ENCODE measurements around the gene CHST11. TPM values are rescaled to one million over a fixed set of nuclear protein-coding genes. Genes with fewer than 3 reads are reported as not detected.
A peak's percentile ranks its signal among the peaks of the same experiment; 100 is the strongest.

CHST11 gene
- total and polyA plus RNA-seq, 7 experiments from 2014 or later, result 23.4 to 74.3 (median 32.0) TPM

DNA sequence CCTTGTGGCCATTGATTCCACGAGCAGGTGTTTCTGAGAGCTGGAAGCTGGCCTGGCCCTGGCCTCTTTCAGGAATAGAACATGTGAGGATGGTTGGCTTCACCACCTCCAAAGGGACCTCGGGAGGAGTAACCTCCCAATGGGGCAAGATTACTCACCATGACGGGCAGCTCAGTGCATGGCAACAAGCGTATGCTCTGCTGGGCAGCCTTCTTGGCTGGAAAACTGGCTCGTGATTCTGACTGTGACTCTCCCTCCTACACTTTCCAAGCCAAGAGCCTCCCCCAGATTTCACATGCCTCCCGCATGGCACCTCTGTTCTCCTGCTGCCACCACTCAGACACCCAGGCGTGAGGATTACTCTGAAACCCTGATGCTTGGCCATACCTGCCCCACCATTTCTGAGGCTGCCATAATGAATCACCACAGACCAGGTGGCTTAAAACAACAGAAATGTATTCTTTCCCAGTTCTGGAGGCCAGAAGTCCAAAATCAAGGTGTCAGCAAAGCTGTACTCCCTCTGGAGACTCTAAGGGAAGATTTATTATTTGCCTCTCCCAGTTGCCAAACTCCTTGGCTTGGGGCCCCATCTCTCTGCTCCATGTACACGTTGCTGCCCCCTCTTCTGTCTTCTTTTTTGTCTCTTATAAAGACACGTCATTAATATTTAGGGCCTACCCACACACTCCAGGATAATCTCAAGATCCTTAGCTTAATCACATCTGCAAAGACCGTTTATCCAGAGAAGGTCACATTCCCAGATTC is 215.9 kb downstream of the CHST11 start:
- no peak for ATAC-seq
- no peaks in the 10 kb centered on the region for H3K9me3 ChIP-seq (ENCODE audit: control insufficient read depth in 2 of 3, low read length in 3 of 3)
- peaks cover 0 to 7% (median 0%) of the 10 kb centered on the region in 5 donors for H3K36me3 Mint-ChIP-seq
- DNase-seq, result no peak
- no peak overlapping the region for H3K4me3 Mint-ChIP-seq
- peak overlapping the region in 1 of 9 donors; percentile 92 for H3K27ac Mint-ChIP-seq
- H3K4me1 ChIP-seq (ENCODE audit: control insufficient read depth in 2 of 2, insufficient read depth in 2 of 2, low read length in 2 of 2), result peaks cover 25 to 36% of the 10 kb centered on the region in 2 donors
- no peaks in the 10 kb centered on the region for H3K36me3 ChIP-seq (ENCODE audit: control insufficient read depth in 2 of 3, insufficient read depth in 3 of 3, low read length in 3 of 3)
- no peaks in the 10 kb centered on the region for H3K27me3 Mint-ChIP-seq
- H3K27me3 ChIP-seq (ENCODE audit: control insufficient read depth in 2 of 2, insufficient read depth in 2 of 2, low read length in 2 of 2), result no peaks in the 10 kb centered on the region
- H3K9me3 Mint-ChIP-seq, result peaks cover 0 to 1% (median 0%) of the 10 kb centered on the region in 11 donors
- peaks cover 31 to 75% (median 48%) of the 10 kb centered on the region in 7 donors for H3K4me1 Mint-ChIP-seq
- intact Hi-C loops (cut with micrococcal nuclease), result no loop called here
- no peak overlapping the region for H3K27ac ChIP-seq (ENCODE audit: low read depth, low read length)
- H3K4me3 ChIP-seq (ENCODE audit: low read length), result no peak overlapping the region
- ChIA-PET CTCF (interaction anchor here (1.2 kb wide), 1 partner anchor 15 kb away, joined by 3 read pairs; no protein-coding TSS in a partner anchor), POLR2A (interaction anchor here (0.7 kb wide), 1 partner anchor 213 kb away, joined by 3 read pairs; no protein-coding TSS in a partner anchor)

- Histone ChIP-seq H3K27me3 (ENCODE audit: control insufficient read depth in 2 of 2, insufficient read depth in 2 of 2, low read length in 2 of 2) (no peaks in the 10 kb centered on the region), H3K4me1 (ENCODE audit: control insufficient read depth in 2 of 2, insufficient read depth in 2 of 2, low read length in 2 of 2) (peaks cover 25 to 36% of the 10 kb centered on the region in 2 donors), H3K4me3 (ENCODE audit: low read length) (no peak overlapping the region), H3K27ac (ENCODE audit: low read depth, low read length) (no peak overlapping the region), H3K9me3 (ENCODE audit: control insufficient read depth in 2 of 3, low read length in 3 of 3) (no peaks in the 10 kb centered on the region), H3K36me3 (ENCODE audit: control insufficient read depth in 2 of 3, insufficient read depth in 3 of 3, low read length in 3 of 3) (no peaks in the 10 kb centered on the region)
- H3K36me3 Mint-ChIP-seq, result peaks cover 0 to 7% (median 0%) of the 10 kb centered on the region in 5 donors
- DNase-seq (no peak), ATAC-seq (no peak)
- intact Hi-C loops (cut with micrococcal nuclease), result no loop called here
- peaks cover 36 to 77% (median 46%) of the 10 kb centered on the region in 7 donors for H3K4me1 Mint-ChIP-seq
- peaks cover 0 to 1% (median 0%) of the 10 kb centered on the region in 11 donors for H3K9me3 Mint-ChIP-seq
- H3K27ac Mint-ChIP-seq, result peak overlapping the region in 1 of 9 donors; percentile 13
- no peaks in the 10 kb centered on the region for H3K27me3 Mint-ChIP-seq
- CTCF ChIA-PET, result interaction anchor here (1.2 kb wide), 1 partner anchor 292 kb away, joined by 3 read pairs; no protein-coding TSS in a partner anchor
- H3K4me3 Mint-ChIP-seq, result no peak overlapping the region
- POLR2A ChIA-PET, result interaction anchor here (0.7 kb wide), 1 partner anchor 214 kb away, joined by 3 read pairs; no protein-coding TSS in a partner anchor
Measured at GRCh38 chr12:104673294-104673693, 216.5 kb downstream of the CHST11 start.

- H3K4me3 Mint-ChIP-seq, result no peak overlapping the region
- H3K4me1 Mint-ChIP-seq, result peaks cover 32 to 79% (median 43%) of the 10 kb centered on the region in 7 donors
- POLR2A ChIA-PET, result no interaction called here
- DNase-seq (no peak), ATAC-seq (no peak)
- H3K27me3 ChIP-seq (ENCODE audit: control insufficient read depth in 2 of 2, insufficient read depth in 2 of 2, low read length in 2 of 2), result no peaks in the 10 kb centered on the region
- intact Hi-C loops (cut with micrococcal nuclease), result no loop called here
- no peak overlapping the region for H3K27ac ChIP-seq (ENCODE audit: low read depth, low read length)
- no peaks in the 10 kb centered on the region for H3K36me3 ChIP-seq (ENCODE audit: control insufficient read depth in 2 of 3, insufficient read depth in 3 of 3, low read length in 3 of 3)
- H3K36me3 Mint-ChIP-seq, result peaks cover 0 to 7% (median 0%) of the 10 kb centered on the region in 5 donors
- no peaks in the 10 kb centered on the region for H3K9me3 ChIP-seq (ENCODE audit: control insufficient read depth in 2 of 3, low read length in 3 of 3)
- H3K27me3 Mint-ChIP-seq, result no peaks in the 10 kb centered on the region
- CTCF ChIA-PET, result interaction anchor here (1.2 kb wide), 1 partner anchor 292 kb away, joined by 3 read pairs; no protein-coding TSS in a partner anchor
- peaks cover 25 to 36% of the 10 kb centered on the region in 2 donors for H3K4me1 ChIP-seq (ENCODE audit: control insufficient read depth in 2 of 2, insufficient read depth in 2 of 2, low read length in 2 of 2)
- H3K4me3 ChIP-seq (ENCODE audit: low read length), result no peak overlapping the region
- H3K9me3 Mint-ChIP-seq, result peaks cover 0 to 1% (median 0%) of the 10 kb centered on the region in 11 donors
- peak overlapping the region in 1 of 9 donors; percentile 52 for H3K27ac Mint-ChIP-seq
Measured at GRCh38 chr12:104673696-104674482, 217.1 kb downstream of the CHST11 start.

- CTCF ChIA-PET, result no interaction called here
Measured at GRCh38 chr12:104676636-104677035, 219.9 kb downstream of the CHST11 start.

GRCh38 chr12:104677441-104678089 is 220.8 kb downstream of the CHST11 start:
- intact Hi-C loops (cut with micrococcal nuclease), result no loop called here

More at GRCh38 chr12:104676636-104677035, 219.9 kb downstream of the CHST11 start:
- H3K27ac Mint-ChIP-seq, result no peak overlapping the region
- no peak overlapping the region for H3K27ac ChIP-seq (ENCODE audit: low read depth, low read length)
- H3K27me3 Mint-ChIP-seq, result no peaks in the 10 kb centered on the region
- no peak for ATAC-seq
- H3K4me3 Mint-ChIP-seq, result no peak overlapping the region
- no peak for DNase-seq
- intact Hi-C loops (cut with micrococcal nuclease), result no loop called here
- peaks cover 21 to 75% (median 37%) of the 10 kb centered on the region in 7 donors for H3K4me1 Mint-ChIP-seq
- no peak overlapping the region for H3K4me3 ChIP-seq (ENCODE audit: low read length)
- no peaks in the 10 kb centered on the region for H3K27me3 ChIP-seq (ENCODE audit: control insufficient read depth in 2 of 2, insufficient read depth in 2 of 2, low read length in 2 of 2)
- no peaks in the 10 kb centered on the region for H3K9me3 ChIP-seq (ENCODE audit: control insufficient read depth in 2 of 3, low read length in 3 of 3)
- POLR2A ChIA-PET, result no interaction called here
- H3K36me3 ChIP-seq (ENCODE audit: control insufficient read depth in 2 of 3, insufficient read depth in 3 of 3, low read length in 3 of 3), result no peaks in the 10 kb centered on the region
- peaks cover 8 to 33% of the 10 kb centered on the region in 2 donors for H3K4me1 ChIP-seq (ENCODE audit: control insufficient read depth in 2 of 2, insufficient read depth in 2 of 2, low read length in 2 of 2)
- H3K9me3 Mint-ChIP-seq, result peaks cover 0 to 2% (median 0%) of the 10 kb centered on the region in 11 donors
- H3K36me3 Mint-ChIP-seq, result peaks cover 0 to 17% (median 0%) of the 10 kb centered on the region in 5 donors

DNA sequence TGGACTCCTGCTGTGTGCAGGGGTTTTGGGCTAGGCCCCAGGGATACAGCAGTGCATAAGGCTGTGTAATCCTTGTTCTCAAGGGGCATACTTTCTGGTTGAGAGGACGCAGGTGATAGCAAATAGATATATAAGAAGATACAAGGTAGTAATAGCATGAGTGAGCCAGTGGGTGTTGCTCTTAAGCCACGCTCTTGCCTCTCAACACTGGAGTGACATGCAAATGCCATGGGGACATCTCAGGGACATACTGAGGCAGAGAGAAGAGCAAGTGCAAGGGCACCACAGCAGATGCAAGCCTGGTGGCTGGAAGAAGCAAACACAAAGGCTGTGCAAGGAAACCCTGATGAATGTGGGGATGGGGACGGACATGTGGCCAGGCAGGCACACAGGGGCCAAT is 223.3 kb downstream of the CHST11 start:
- Histone ChIP-seq H3K4me3 (ENCODE audit: low read length) (no peak overlapping the region), H3K9me3 (ENCODE audit: control insufficient read depth in 2 of 3, low read length in 3 of 3) (no peaks in the 10 kb centered on the region), H3K27me3 (ENCODE audit: control insufficient read depth in 2 of 2, insufficient read depth in 2 of 2, low read length in 2 of 2) (no peaks in the 10 kb centered on the region), H3K4me1 (ENCODE audit: control insufficient read depth in 2 of 2, insufficient read depth in 2 of 2, low read length in 2 of 2) (peaks cover 25 to 46% of the 10 kb centered on the region in 2 donors), H3K36me3 (ENCODE audit: control insufficient read depth in 2 of 3, insufficient read depth in 3 of 3, low read length in 3 of 3) (no peaks in the 10 kb centered on the region), H3K27ac (ENCODE audit: low read depth, low read length) (no peak overlapping the region)
- DNase-seq (peak in 7 of 9 donors; percentile 15 to 51 (median 30)), ATAC-seq (peak; percentile 44)
- ChIA-PET POLR2A (no interaction called here), CTCF (no interaction called here)
- peak overlapping the region in 3 of 9 donors; percentile 15 to 80 (median 26) for H3K27ac Mint-ChIP-seq
- peaks cover 0 to 7% (median 0%) of the 10 kb centered on the region in 11 donors for H3K9me3 Mint-ChIP-seq
- peaks cover 36 to 80% (median 46%) of the 10 kb centered on the region in 7 donors for H3K4me1 Mint-ChIP-seq
- H3K36me3 Mint-ChIP-seq, result peaks cover 0 to 27% (median 0%) of the 10 kb centered on the region in 5 donors
- H3K4me3 Mint-ChIP-seq, result peak overlapping the region in 3 of 10 donors; percentile 16 to 36 (median 26)
- H3K27me3 Mint-ChIP-seq, result no peaks in the 10 kb centered on the region
- intact Hi-C loops (cut with micrococcal nuclease), result loop anchor here (1.0 to 5.0 kb wide), 7 partner anchors 82 to 427 kb away; partner anchors contain the start of genes SLC41A2 (in 1 of the 2) and WASHC4 (in 1 of the 2)

More at GRCh38 chr12:104677441-104678089, 220.8 kb downstream of the CHST11 start:
- peaks cover 0 to 2% (median 0%) of the 10 kb centered on the region in 11 donors for H3K9me3 Mint-ChIP-seq
- no peaks in the 10 kb centered on the region for H3K27me3 Mint-ChIP-seq
- H3K36me3 Mint-ChIP-seq, result peaks cover 0 to 17% (median 0%) of the 10 kb centered on the region in 5 donors
- ATAC-seq, result no peak
- Histone ChIP-seq H3K4me1 (ENCODE audit: control insufficient read depth in 2 of 2, insufficient read depth in 2 of 2, low read length in 2 of 2) (peaks cover 14 to 30% of the 10 kb centered on the region in 2 donors), H3K36me3 (ENCODE audit: control insufficient read depth in 2 of 3, insufficient read depth in 3 of 3, low read length in 3 of 3) (no peaks in the 10 kb centered on the region), H3K27ac (ENCODE audit: low read depth, low read length) (no peak overlapping the region), H3K27me3 (ENCODE audit: control insufficient read depth in 2 of 2, insufficient read depth in 2 of 2, low read length in 2 of 2) (no peaks in the 10 kb centered on the region), H3K9me3 (ENCODE audit: control insufficient read depth in 2 of 3, low read length in 3 of 3) (no peaks in the 10 kb centered on the region), H3K4me3 (ENCODE audit: low read length) (no peak overlapping the region)
- H3K4me1 Mint-ChIP-seq, result peaks cover 24 to 74% (median 39%) of the 10 kb centered on the region in 7 donors
- H3K4me3 Mint-ChIP-seq, result no peak overlapping the region
- peak overlapping the region in 1 of 9 donors; percentile 63 for H3K27ac Mint-ChIP-seq
- ChIA-PET CTCF (no interaction called here), POLR2A (no interaction called here)
- no peak for DNase-seq
